Vagina (tissue), 2 donors: ENCODE results near the gene WNT7B. TPM values are rescaled to one million over a fixed set of nuclear protein-coding genes. Genes with fewer than 3 reads are reported as not detected.

Source experiments
- DNase-seq, 2 donors: peaks; one replicate each; pipeline ENCODE4 v3.0.0-alpha.2; 2017; ENCODE audit errors: extremely low spot score in 2 of 2
- H3K27ac ChIP-seq: fragments of 200-600 bp; sonication (generic); one replicate; pipeline ENCODE4 v1.5.1; 2019
- H3K27me3 ChIP-seq: fragments of 200-600 bp; sonication (generic); one replicate; pipeline ENCODE4 v1.5.1; 2019
- H3K36me3 ChIP-seq, 2 donors: fragments of 200-600 bp; sonication (generic); one replicate each; pipeline ENCODE4 v1.5.1; 2017 to 2019
- H3K4me1 ChIP-seq: fragments of 200-600 bp; sonication (generic); one replicate; pipeline ENCODE4 v1.5.1; 2019
- H3K4me3 ChIP-seq, 2 donors: fragments of 200-600 bp; sonication (generic); 1 replicate in 1 of 2; 2 replicates in 1 of 2; pipeline ENCODE4 v1.5.1; 2016 to 2019
- H3K9me3 ChIP-seq: fragments of 200-600 bp; sonication (generic); one replicate; pipeline ENCODE4 v1.5.1; 2019
- CTCF ChIP-seq, 3 experiments: fragments of 450-650 bp in 2 of 3; fragments of 200-600 bp in 1 of 3; sonication (generic) in 1 of 3; IDR thresholded peaks; one replicate each; pipeline ENCODE4 v1.5.1; 2017 to 2019; ENCODE audit warnings: antibody characterized with exemption in 3 of 3, mild to moderate bottlenecking in 2 of 3, moderate library complexity in 2 of 3
- POLR2A ChIP-seq, 2 donors: fragments of 450-650 bp; IDR thresholded peaks; one replicate each; pipeline ENCODE4 v1.6.1; 2017; ENCODE audit warnings: antibody characterized with exemption in 2 of 2, mild to moderate bottlenecking in 2 of 2, moderate library complexity in 2 of 2
- POLR2AphosphoS5 ChIP-seq, 2 donors: sonication (generic); formaldehyde crosslinking; IDR thresholded peaks; one replicate each; pipeline ENCODE4 v1.9.0; 2017; ENCODE audit warnings: antibody characterized with exemption in 2 of 2, mild to moderate bottlenecking in 2 of 2, low read depth in 1 of 2; ENCODE audit not compliant: insufficient read depth in 1 of 2
- intact Hi-C: fragments of 100-400 bp; cut with DNase I; formaldehyde crosslinking; loops from one replicate; pipeline ENCODE4 v1.15.1; 2023
- total RNA-seq: library from RNA; depleted of rRNA; stranded (reverse); fragments of >200 nt; gene quantifications from one replicate; pipeline ENCODE4 v1.2.3, GENCODE V29; 2016

WNT7B gene
- total RNA-seq, 1 donor from 2014 or later = 7.1 TPM

GRCh38 chr22:45925811-45926351, 51.1 kb downstream of the WNT7B start:
- no peak for TF ChIP-seq POLR2AphosphoS5 (IDR thresholded peaks at IDR 0.05; ENCODE audit: insufficient read depth in 1 of 2, low read depth in 1 of 2)
- TF ChIP-seq POLR2A (IDR thresholded peaks at IDR 0.05) = no peak
- TF ChIP-seq CTCF (IDR thresholded peaks at IDR 0.05) = no peak
- DNase-seq = no peak
- Histone ChIP-seq H3K4me3 (no peak overlapping the region), H3K27me3 (no peaks in the 10 kb centered on the region), H3K27ac (no peak overlapping the region), H3K36me3 (no peaks in the 10 kb centered on the region), H3K4me1 (no peaks in the 10 kb centered on the region), H3K9me3 (no peaks in the 10 kb centered on the region)
- intact Hi-C loops = no loop called here

DNA sequence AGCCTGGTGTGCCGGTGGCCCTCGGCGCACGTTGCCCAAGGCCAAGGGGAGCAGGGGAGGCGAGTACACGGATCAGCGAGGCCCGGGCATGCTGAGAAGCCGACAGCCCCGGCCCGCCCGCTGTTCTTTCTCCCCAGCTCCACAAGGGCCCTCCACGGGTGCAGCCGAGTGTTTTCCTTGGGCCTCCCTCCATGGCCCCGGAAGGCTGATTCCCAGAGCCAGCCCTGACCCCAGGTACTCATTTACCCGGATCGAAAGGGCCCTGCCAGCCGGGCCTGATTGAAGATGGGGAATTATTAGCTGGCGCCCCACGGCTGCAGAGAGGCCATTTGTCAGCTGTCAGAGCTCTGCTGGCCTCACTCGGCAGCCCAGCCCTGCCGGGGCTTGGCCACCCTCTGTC, 53.1 kb downstream of the WNT7B start:
- no peaks in the 10 kb centered on the region for H3K36me3 ChIP-seq
- no peaks in the 10 kb centered on the region for H3K27me3 ChIP-seq
- TF ChIP-seq POLR2AphosphoS5 (IDR thresholded peaks at IDR 0.05; ENCODE audit: insufficient read depth in 1 of 2, low read depth in 1 of 2) = no peak
- no peak for TF ChIP-seq CTCF (IDR thresholded peaks at IDR 0.05)
- TF ChIP-seq POLR2A (IDR thresholded peaks at IDR 0.05) = no peak
- H3K4me3 ChIP-seq = no peak overlapping the region
- intact Hi-C loops = no loop called here
- no peak for DNase-seq
- H3K9me3 ChIP-seq = no peaks in the 10 kb centered on the region
- peaks cover 12% of the 10 kb centered on the region for H3K4me1 ChIP-seq
- H3K27ac ChIP-seq = no peak overlapping the region

GRCh38 chr22:45923212-45923611, 53.8 kb downstream of the WNT7B start:
- Histone ChIP-seq H3K4me3 (no peak overlapping the region), H3K36me3 (no peaks in the 10 kb centered on the region), H3K27ac (no peak overlapping the region), H3K9me3 (no peaks in the 10 kb centered on the region), H3K27me3 (no peaks in the 10 kb centered on the region), H3K4me1 (peaks cover 15% of the 10 kb centered on the region)
- TF ChIP-seq CTCF (IDR thresholded peaks at IDR 0.05) = no peak
- no peak for DNase-seq
- intact Hi-C loops = no loop called here

DNA sequence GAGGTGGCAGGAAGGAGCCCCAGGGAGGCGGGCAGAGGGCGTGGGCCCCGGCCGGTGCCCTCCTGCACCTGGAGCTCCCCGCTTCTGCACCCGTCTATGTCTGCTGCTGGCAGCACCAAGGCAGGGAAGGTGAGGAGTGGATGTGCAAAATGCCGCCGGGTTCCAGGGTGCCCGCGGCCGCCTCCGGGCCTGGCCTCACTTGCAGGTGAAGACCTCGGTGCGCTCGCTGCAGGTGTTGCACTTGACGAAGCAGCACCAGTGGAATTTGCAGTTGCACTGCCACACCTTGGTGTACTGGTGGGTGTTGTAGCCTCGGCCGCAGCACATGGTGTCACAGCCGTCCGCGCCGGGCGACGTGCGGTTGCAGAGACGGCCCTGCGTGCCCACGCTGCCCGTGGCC, 54.3 kb downstream of the WNT7B start:
- TF ChIP-seq POLR2A (IDR thresholded peaks at IDR 0.05) (no peak), CTCF (IDR thresholded peaks at IDR 0.05) (no peak), POLR2AphosphoS5 (IDR thresholded peaks at IDR 0.05; ENCODE audit: insufficient read depth in 1 of 2, low read depth in 1 of 2) (no peak)
- H3K4me3 ChIP-seq = no peak overlapping the region
- H3K9me3 ChIP-seq = no peaks in the 10 kb centered on the region
- H3K4me1 ChIP-seq = peaks cover 15% of the 10 kb centered on the region
- H3K27me3 ChIP-seq = no peaks in the 10 kb centered on the region
- H3K27ac ChIP-seq = no peak overlapping the region
- no peaks in the 10 kb centered on the region for H3K36me3 ChIP-seq
- intact Hi-C loops = no loop called here
- no peak for DNase-seq

DNA sequence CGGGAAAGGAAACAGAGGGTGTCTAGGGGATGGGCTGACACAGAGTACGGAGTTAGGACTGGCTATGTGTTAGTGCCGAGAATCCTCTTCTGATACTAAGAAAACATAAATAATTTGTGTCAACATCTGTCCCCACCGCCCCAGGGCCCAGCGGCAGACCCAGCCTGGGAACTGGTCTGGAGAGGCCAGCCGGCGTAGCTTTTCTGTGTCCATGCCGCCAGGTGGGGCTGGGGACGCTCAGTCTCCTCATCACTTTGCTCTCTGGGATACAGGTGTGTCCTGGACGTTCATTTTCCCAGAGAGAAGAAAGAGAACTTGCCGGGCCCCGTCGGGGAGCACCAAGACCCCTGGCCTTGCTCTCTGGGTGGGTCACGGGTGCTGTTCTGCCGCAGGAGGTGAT, 54.7 kb downstream of the WNT7B start:
- intact Hi-C loops = no loop called here
- Histone ChIP-seq H3K27ac (no peak overlapping the region), H3K4me1 (peaks cover 15% of the 10 kb centered on the region), H3K9me3 (no peaks in the 10 kb centered on the region), H3K4me3 (no peak overlapping the region), H3K27me3 (no peaks in the 10 kb centered on the region), H3K36me3 (no peaks in the 10 kb centered on the region)
- TF ChIP-seq POLR2A (IDR thresholded peaks at IDR 0.05) (no peak), CTCF (IDR thresholded peaks at IDR 0.05) (no peak), POLR2AphosphoS5 (IDR thresholded peaks at IDR 0.05; ENCODE audit: insufficient read depth in 1 of 2, low read depth in 1 of 2) (no peak)
- no peak for DNase-seq
